HCT116 (cell line): ENCODE results near the gene TRUB1. TPM values are rescaled to one million over a fixed set of nuclear protein-coding genes. Genes with fewer than 3 reads are reported as not detected.

Experiments
- ATAC-seq: fragments of 200-7000 bp; cut with Tn5 transposase; 2 replicates; pipeline ENCODE4 v1.9.1; 2020; ENCODE audit warnings: mild to moderate bottlenecking, moderate library complexity
- BruUV-seq: library from RNA; stranded (reverse); fragments of 400-500 nt; replicated peaks from 2 replicates; lab custom pipeline; 2021; lab: Mats Ljungman, UMichigan
- CTCF ChIA-PET: fragments of 300-600 bp; sonication (Branson Sonifier 250); formaldehyde crosslinking; loops from one replicate; lab custom pipeline; 2021; ENCODE audit warnings: antibody characterized with exemption; lab: Charles Lee
- POLR2A ChIA-PET: fragments of 300-600, 350-600 bp; sonication (Branson Sonifier 250); formaldehyde crosslinking; loops from one replicate; lab custom pipeline; 2021; ENCODE audit warnings: antibody characterized with exemption; lab: Charles Lee
- RAD21 ChIA-PET, 2 experiments: fragments of 300-600 bp; sonication (Branson Sonifier 250); formaldehyde crosslinking; loops; one replicate each; lab custom pipeline; 2023; ENCODE audit warnings: low total read pairs in 2 of 2; ENCODE audit not compliant: uncharacterized antibody in 2 of 2, unreplicated experiment in 2 of 2, low non-redundant PET in 1 of 2; lab: Charles Lee
- DNase-seq: peaks from one replicate; pipeline ENCODE4 v3.0.0-alpha.2; 2010; ENCODE audit warnings: low read depth, low spot score
- H2AFZ ChIP-seq: fragments of 200-600 bp; shearing (Covaris generic), sonication (generic); 2 replicates; pipeline ENCODE4 v1.6.1; 2017; ENCODE audit warnings: low read depth, mixed run types, mixed read lengths, antibody characterized with exemption, low read length; ENCODE audit not compliant: poor library complexity, severe bottlenecking
- H3K27ac ChIP-seq: 2 replicates; pipeline ENCODE4 v1.5.1; 2012; ENCODE audit warnings: low read depth, low read length
- H3K27me3 ChIP-seq: fragments of 200-600 bp; sonication (generic); 2 replicates; pipeline ENCODE4 v1.6.1; 2016; ENCODE audit warnings: mixed run types, low read length, mixed read lengths; ENCODE audit not compliant: insufficient read depth
- H3K36me3 ChIP-seq, 2 experiments: fragments of 200-500 bp in 1 of 2; fragments of 200-600 bp in 1 of 2; sonication (Bioruptor generic) in 1 of 2; sonication (generic) in 1 of 2; 2 replicates each; pipeline versions ENCODE4 v1.5.1 to v1.6.1; 2014 to 2016; ENCODE audit warnings: low read length in 2 of 2, inconsistent platforms in 1 of 2, mixed read lengths in 1 of 2, mixed run types in 1 of 2; ENCODE audit not compliant: insufficient read depth in 2 of 2, control insufficient read depth in 1 of 2
- H3K4me1 ChIP-seq, 2 experiments: fragments of 200-600 bp in 1 of 2; sonication (generic) in 1 of 2; 2 replicates each; pipeline versions ENCODE4 v1.5.1 to v1.6.1; 2012 to 2017; ENCODE audit warnings: low read length in 2 of 2, inconsistent platforms in 1 of 2, mild to moderate bottlenecking in 1 of 2, mixed read lengths in 1 of 2, mixed run types in 1 of 2, moderate library complexity in 1 of 2; ENCODE audit not compliant: insufficient read depth in 2 of 2, control insufficient read depth in 1 of 2
- H3K4me2 ChIP-seq: fragments of 200-600 bp; sonication (generic); 2 replicates; pipeline ENCODE4 v1.6.1; 2017; ENCODE audit warnings: mixed run types, low read length, mixed read lengths
- H3K4me3 ChIP-seq, 2 experiments: fragments of 200-600 bp in 1 of 2; sonication (generic) in 1 of 2; replicated peaks in 1 of 2; 2 replicates each; pipeline ENCODE4 v1.5.1; 2011 to 2016; ENCODE audit warnings: low read length in 2 of 2, control low read depth in 1 of 2, low read depth in 1 of 2, mild to moderate bottlenecking in 1 of 2, mixed read lengths in 1 of 2, mixed run types in 1 of 2
- H3K79me2 ChIP-seq: fragments of 200-600 bp; sonication (generic); 2 replicates; pipeline ENCODE4 v1.6.1; 2017; ENCODE audit warnings: mild to moderate bottlenecking, mixed run types, low read length, moderate library complexity, mixed read lengths; ENCODE audit not compliant: insufficient read depth
- H3K9ac ChIP-seq: fragments of 200-600 bp; sonication (generic); 2 replicates; pipeline ENCODE4 v1.6.1; 2016; ENCODE audit warnings: low read length, mixed read lengths
- H3K9me2 ChIP-seq: fragments of 200-600 bp; sonication (generic), shearing (Covaris generic); 2 replicates; pipeline ENCODE4 v1.6.1; 2017; ENCODE audit warnings: mixed run types, mild to moderate bottlenecking, moderate library complexity; ENCODE audit not compliant: insufficient read depth
- H3K9me3 ChIP-seq, 2 experiments: fragments of 200-500 bp in 1 of 2; fragments of 200-600 bp in 1 of 2; sonication (Bioruptor generic) in 1 of 2; sonication (generic) in 1 of 2; 2 replicates each; pipeline ENCODE4 v1.6.1; 2014 to 2017; ENCODE audit warnings: low read length in 2 of 2, mixed read lengths in 2 of 2, inconsistent platforms in 1 of 2, low read depth in 1 of 2, mild to moderate bottlenecking in 1 of 2, mixed run types in 1 of 2, moderate library complexity in 1 of 2; ENCODE audit not compliant: control insufficient read depth in 1 of 2, insufficient read depth in 1 of 2
- H4K20me1 ChIP-seq: fragments of 200-600 bp; sonication (generic), shearing (Covaris generic); 2 replicates; pipeline ENCODE4 v1.6.1; 2017; ENCODE audit warnings: mixed run types, mild to moderate bottlenecking, moderate library complexity; ENCODE audit not compliant: insufficient read depth
- ATF3 ChIP-seq: IDR thresholded peaks from 2 replicates; pipeline ENCODE4 v1.6.1; 2012
- CBX3 ChIP-seq: IDR thresholded peaks from 2 replicates; pipeline ENCODE4 v1.6.1; 2012; ENCODE audit warnings: low read depth
- CEBPB ChIP-seq: IDR thresholded peaks from 2 replicates; pipeline ENCODE4 v1.6.1; 2012; ENCODE audit warnings: low read depth
- EGR1 ChIP-seq: IDR thresholded peaks from 2 replicates; pipeline ENCODE4 v1.6.1; 2012; ENCODE audit warnings: low read depth
- ELF1 ChIP-seq: IDR thresholded peaks from 2 replicates; pipeline ENCODE4 v1.6.1; 2012; ENCODE audit warnings: low read depth, borderline replicate concordance
- FOSL1 ChIP-seq: IDR thresholded peaks from 2 replicates; pipeline ENCODE4 v1.6.1; 2012; ENCODE audit warnings: low read depth
- JUND ChIP-seq: IDR thresholded peaks from 2 replicates; pipeline ENCODE4 v1.6.1; 2012
- MAX ChIP-seq: IDR thresholded peaks from 2 replicates; pipeline ENCODE4 v1.6.1; 2012
- POLR2A ChIP-seq: IDR thresholded peaks from 2 replicates; pipeline ENCODE4 v1.7.0; 2011; ENCODE audit warnings: borderline replicate concordance; ENCODE audit not compliant: insufficient read depth, insufficient read length; ENCODE audit errors: extremely low read depth
- REST ChIP-seq: IDR thresholded peaks from 2 replicates; pipeline ENCODE4 v1.6.1; 2012; ENCODE audit warnings: low read depth
- SIN3A ChIP-seq: IDR thresholded peaks from 2 replicates; pipeline ENCODE4 v1.6.1; 2012; ENCODE audit warnings: low read depth
- SP1 ChIP-seq: IDR thresholded peaks from 2 replicates; pipeline ENCODE4 v1.6.1; 2012; ENCODE audit warnings: low read depth
- SRF ChIP-seq: IDR thresholded peaks from 2 replicates; pipeline ENCODE4 v1.6.1; 2012; ENCODE audit warnings: low read depth
- YY1 ChIP-seq: IDR thresholded peaks from 2 replicates; pipeline ENCODE4 v1.6.1; 2011; ENCODE audit warnings: low read length, low read depth, moderate library complexity, mild to moderate bottlenecking; ENCODE audit not compliant: insufficient replicate concordance; ENCODE audit errors: extremely low read depth
- ZBTB33 ChIP-seq: IDR thresholded peaks from 2 replicates; pipeline ENCODE4 v1.6.1; 2011; ENCODE audit warnings: mild to moderate bottlenecking, low read length, moderate library complexity; ENCODE audit not compliant: insufficient replicate concordance; ENCODE audit errors: extremely low read depth
- ZFX ChIP-seq: fragments of 450-650 bp; IDR thresholded peaks from 2 replicates; pipeline ENCODE4 v1.6.1; 2017
- ZNF274 ChIP-seq: fragments of 200-500 bp; sonication (Bioruptor generic); IDR thresholded peaks from 2 replicates; pipeline ENCODE4 v1.6.1; 2014; ENCODE audit warnings: mild to moderate bottlenecking, low read depth, low read length, inconsistent platforms
- intact Hi-C: fragments of 100-400 bp; cut with micrococcal nuclease; formaldehyde crosslinking; loops from 2 replicates; pipeline ENCODE4 v1.10.0; 2022
- total RNA-seq: library from RNA; stranded (reverse); gene quantifications from one replicate; pipeline ENCODE4 v1.2.1, GENCODE V29; 2021; ENCODE audit not compliant: unreplicated experiment

The TRUB1 gene
- total RNA-seq, 1 experiment from 2014 or later, result 44.1 TPM

- CTCF ChIA-PET, result no interaction called here
- no peak overlapping the region for H2AFZ ChIP-seq
- H3K79me2 ChIP-seq, result no peaks in the 10 kb centered on the region
- no peak overlapping the region for H3K4me2 ChIP-seq
- no peak for ATAC-seq
- intact Hi-C loops, result no loop called here
- peaks cover 0 to 5% of the 10 kb centered on the region in 2 experiments; a peak in 2 of 4 replicates for H3K9me3 ChIP-seq
- POLR2A ChIA-PET, result no interaction called here
- no peaks in the 10 kb centered on the region for H3K9me2 ChIP-seq
- no peak for TF ChIP-seq FOSL1
- no peak for TF ChIP-seq SRF
- no peak for TF ChIP-seq YY1
- TF ChIP-seq ELF1, result no peak
- TF ChIP-seq SP1, result no peak
- no peak for TF ChIP-seq CBX3
- TF ChIP-seq ATF3, result no peak
- TF ChIP-seq EGR1, result no peak
- TF ChIP-seq ZNF274, result no peak
- TF ChIP-seq REST, result no peak
- no peak for TF ChIP-seq MAX
- no peak for TF ChIP-seq ZBTB33
- TF ChIP-seq ZFX, result no peak
- no peak for TF ChIP-seq CEBPB
- TF ChIP-seq SIN3A, result no peak
- TF ChIP-seq JUND, result no peak
- TF ChIP-seq POLR2A, result no peak
- H3K4me1 ChIP-seq, result peaks cover 0 to under 1% of the 10 kb centered on the region in 2 experiments; a peak in 2 of 4 replicates
- no peak overlapping the region for H3K4me3 ChIP-seq
- H3K36me3 ChIP-seq, result no peaks in the 10 kb centered on the region
- no peak overlapping the region for H3K9ac ChIP-seq
- H4K20me1 ChIP-seq, result no peaks in the 10 kb centered on the region
- DNase-seq, result no peak
- H3K27ac ChIP-seq, result no peak overlapping the region
- BruUV-seq, result no TSS peak
- RAD21 ChIA-PET, result no interaction called here
- no peaks in the 10 kb centered on the region for H3K27me3 ChIP-seq
Measured at GRCh38 chr10:114931072-114931679, 6.8 kb upstream of the TRUB1 start.
